K562 treated with DMSO at 1 percent for 24 hours (cell line): ENCODE data around the gene PRODH. TPM values are rescaled to one million over a fixed set of nuclear protein-coding genes. Genes with fewer than 3 reads are reported as not detected.

ENCODE experiments used
- total RNA-seq: library from RNA; unstranded; fragments of 300-600 nt; gene quantifications from 2 replicates; pipeline ENCODE4 v1.2.3, GENCODE V29; 2022; ENCODE audit warnings: low read depth; ENCODE audit not compliant: insufficient read depth

The PRODH gene, protein sequence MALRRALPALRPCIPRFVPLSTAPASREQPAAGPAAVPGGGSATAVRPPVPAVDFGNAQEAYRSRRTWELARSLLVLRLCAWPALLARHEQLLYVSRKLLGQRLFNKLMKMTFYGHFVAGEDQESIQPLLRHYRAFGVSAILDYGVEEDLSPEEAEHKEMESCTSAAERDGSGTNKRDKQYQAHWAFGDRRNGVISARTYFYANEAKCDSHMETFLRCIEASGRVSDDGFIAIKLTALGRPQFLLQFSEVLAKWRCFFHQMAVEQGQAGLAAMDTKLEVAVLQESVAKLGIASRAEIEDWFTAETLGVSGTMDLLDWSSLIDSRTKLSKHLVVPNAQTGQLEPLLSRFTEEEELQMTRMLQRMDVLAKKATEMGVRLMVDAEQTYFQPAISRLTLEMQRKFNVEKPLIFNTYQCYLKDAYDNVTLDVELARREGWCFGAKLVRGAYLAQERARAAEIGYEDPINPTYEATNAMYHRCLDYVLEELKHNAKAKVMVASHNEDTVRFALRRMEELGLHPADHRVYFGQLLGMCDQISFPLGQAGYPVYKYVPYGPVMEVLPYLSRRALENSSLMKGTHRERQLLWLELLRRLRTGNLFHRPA
- total RNA-seq: not detected in 2 replicates

DNA sequence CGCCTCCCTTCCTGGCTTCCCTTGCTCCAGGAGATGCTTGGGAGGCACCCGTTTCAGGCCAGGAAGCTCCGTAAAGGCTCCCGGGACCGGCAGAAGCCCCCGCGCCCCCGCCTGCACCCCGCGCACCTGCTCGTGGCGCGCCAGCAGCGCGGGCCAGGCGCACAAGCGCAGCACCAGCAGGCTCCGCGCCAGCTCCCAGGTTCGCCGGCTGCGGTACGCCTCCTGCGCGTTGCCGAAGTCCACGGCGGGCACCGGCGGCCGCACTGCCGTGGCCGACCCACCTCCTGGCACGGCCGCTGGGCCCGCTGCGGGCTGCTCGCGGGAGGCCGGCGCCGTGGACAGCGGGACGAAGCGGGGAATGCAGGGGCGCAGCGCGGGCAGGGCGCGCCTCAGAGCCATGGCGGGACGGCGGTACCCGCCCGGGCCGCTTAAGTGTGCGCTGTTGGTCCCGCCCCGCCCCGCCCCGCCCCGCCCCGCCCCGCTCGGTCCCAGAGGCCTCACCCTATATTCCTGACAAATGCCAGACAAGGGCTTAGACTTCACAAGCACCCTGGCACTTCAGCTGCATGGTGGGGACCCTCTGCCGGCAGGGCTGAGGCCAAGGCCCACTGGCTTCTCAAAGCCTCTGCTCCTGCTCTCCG lies at the start of gene PRODH:
TSS of gene PRODH (minus strand) at position 405 of the 641 bp plus-strand sequence. CDS start at position 399, 6 bp downstream.

DNA sequence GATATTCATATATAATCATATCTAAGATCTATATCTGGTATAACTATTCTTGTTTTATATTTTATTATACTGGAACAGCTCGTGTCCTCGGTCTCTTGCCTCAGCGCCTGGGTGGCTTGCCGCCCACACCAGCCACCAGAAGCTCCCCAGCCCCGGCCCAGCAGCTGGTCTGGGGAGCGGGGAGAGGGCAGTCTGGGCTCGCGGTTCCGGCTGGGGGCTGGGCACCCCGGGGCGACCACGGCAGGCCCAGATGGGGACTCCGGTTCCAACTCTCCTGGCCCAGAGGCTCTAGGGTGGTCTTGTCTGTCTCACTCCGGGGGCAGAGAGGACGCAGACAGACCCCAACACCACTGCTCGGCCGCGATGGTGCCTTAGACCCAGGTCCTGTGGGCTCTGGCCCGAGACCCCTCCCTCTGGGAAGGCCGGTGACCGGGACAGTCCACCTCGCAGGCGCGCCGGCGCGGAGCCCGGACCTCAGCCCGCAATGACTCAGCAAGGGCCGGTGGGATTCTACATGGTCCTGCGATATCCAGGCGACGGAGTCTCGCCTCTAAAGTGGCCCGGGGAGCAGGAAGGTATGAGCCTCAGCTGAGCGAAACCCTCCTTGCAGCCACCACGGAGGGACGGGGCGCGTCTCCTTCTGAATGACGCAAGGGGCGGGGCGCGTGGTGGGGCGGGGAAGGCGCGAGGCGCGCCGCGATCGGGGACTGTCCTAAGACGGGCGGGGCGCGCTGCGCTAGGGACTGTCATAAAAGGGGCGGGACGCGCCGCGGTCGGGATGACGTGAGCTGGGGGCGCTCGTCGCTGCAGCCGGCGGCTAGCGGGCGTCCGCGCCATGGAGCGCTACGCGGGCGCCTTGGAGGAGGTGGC lies 30.3 kb downstream of the PRODH start, which contains the start of gene DGCR6:
TSS of gene DGCR6 (plus strand) at position 781 of the 870 bp plus-strand sequence. CDS start at position 836, 55 bp downstream.

Other genes with a start within 250 kb of the PRODH start
- gene DGCR6, start 30.0 kb downstream of the PRODH start, total RNA-seq: 1.9 and 2.0 TPM in 2 replicates
- 188 TPM in 2 replicates for gene DGCR2, start 186.1 kb upstream of the PRODH start, total RNA-seq
- gene TSSK2, start 195.0 kb upstream of the PRODH start, total RNA-seq: not detected in 2 replicates
- 74.5 and 76.9 TPM in 2 replicates for gene ESS2, start 208.4 kb upstream of the PRODH start, total RNA-seq
- gene GSC2, start 214.0 kb upstream of the PRODH start, total RNA-seq: not detected in 2 replicates
- 362 and 399 TPM in 2 replicates for gene SLC25A1, start 242.4 kb upstream of the PRODH start, total RNA-seq